T-helper 2 cell treated with Interferon-gamma antibody and Interleukin-4, amounts not matched to agents 100 ng/mL and 5 ng/mL, for 36 hours (primary cell): ENCODE results near the gene SEMA5B. TPM values are rescaled to one million over a fixed set of nuclear protein-coding genes. Genes with fewer than 3 reads are reported as not detected.

Experiments used
- intact Hi-C: fragments of 100-400 bp; cut with micrococcal nuclease; formaldehyde crosslinking; loops from one replicate; pipeline ENCODE4 v1.15.1; 2023
- total RNA-seq: library from RNA; stranded (reverse); gene quantifications from 2 replicates; pipeline ENCODE4 v1.2.3, GENCODE V29; 2022

SEMA5B gene
- total RNA-seq, 1 donor from 2014 or later, result not detected

DNA sequence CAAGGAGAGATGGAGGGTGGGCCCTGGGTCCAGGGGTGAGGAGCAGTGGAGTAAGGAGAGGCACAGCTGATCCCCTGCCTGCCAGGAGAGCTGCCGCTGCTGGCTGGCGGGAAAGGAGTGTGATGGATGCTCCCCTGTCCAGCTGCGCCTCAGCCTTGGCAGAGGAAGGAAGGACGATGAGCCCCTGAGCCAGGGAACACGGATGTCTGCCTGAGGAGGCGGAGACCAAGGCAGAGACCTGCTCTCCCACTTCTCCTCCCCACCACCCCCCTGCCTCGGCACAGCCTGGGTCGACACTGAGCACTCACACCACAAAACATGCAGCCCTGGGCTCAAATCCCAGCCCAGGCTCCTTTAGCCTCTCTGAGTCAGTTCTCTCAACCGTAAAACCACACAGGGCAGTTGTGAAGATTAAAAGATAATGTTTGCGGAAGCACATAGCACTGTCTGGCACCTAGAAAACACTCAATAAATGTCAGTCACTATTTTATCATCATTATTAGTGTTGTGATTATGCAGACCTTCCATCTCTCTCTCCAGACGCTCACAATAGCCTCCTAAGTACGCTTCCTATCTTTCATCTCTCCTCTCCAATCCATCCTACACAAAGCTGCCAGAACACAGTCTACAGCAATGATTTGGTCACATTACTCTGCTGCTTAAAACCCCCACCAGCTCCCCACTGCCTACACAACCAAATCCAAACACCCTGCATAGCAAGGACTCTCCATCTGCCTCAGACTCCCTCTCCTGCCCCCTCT, 52.2 kb downstream of the SEMA5B start:
- intact Hi-C loops, result no loop called here

DNA sequence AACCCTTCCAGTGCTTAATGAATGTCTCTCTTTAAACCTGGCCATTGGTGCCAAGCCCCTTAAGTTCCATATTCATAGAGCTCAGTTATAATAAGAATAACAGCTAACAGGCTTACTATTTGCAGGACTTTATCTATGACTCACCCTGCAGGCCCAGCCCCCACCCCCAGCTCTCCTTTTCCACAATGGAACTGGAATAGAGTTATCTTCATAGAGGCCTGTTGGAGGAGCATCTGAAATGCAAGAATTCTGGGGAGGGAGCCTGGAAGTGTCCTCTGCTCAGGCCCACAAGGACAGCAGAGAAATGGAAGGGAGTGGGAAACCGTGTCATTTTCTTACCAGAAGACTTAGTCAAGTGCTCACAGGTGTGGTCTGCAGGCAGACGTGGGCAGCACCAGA, 52.8 kb downstream of the SEMA5B start:
- intact Hi-C loops, result no loop called here

GRCh38 chr3:122973893-122974615, 53.5 kb downstream of the SEMA5B start:
- intact Hi-C loops, result no loop called here

DNA sequence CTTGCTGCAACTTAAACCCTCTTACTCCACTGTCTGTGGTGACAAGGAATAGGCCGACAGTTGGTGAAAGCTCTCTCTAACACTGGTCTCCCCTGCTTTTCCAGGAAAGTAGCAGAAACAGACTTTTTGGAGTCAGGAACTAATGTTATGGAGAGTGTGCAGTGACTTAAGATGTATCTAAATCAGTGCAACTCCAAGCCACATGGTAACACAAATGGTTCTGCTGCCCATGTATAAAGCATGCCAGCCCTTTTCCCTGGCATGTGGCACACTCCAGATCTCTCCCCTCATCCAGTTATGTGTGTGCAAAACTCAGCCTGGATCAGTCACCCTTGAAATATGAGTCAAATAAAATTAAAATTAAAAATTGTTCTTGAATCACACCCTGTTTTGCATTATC, 55.4 kb downstream of the SEMA5B start:
- intact Hi-C loops, result no loop called here

DNA sequence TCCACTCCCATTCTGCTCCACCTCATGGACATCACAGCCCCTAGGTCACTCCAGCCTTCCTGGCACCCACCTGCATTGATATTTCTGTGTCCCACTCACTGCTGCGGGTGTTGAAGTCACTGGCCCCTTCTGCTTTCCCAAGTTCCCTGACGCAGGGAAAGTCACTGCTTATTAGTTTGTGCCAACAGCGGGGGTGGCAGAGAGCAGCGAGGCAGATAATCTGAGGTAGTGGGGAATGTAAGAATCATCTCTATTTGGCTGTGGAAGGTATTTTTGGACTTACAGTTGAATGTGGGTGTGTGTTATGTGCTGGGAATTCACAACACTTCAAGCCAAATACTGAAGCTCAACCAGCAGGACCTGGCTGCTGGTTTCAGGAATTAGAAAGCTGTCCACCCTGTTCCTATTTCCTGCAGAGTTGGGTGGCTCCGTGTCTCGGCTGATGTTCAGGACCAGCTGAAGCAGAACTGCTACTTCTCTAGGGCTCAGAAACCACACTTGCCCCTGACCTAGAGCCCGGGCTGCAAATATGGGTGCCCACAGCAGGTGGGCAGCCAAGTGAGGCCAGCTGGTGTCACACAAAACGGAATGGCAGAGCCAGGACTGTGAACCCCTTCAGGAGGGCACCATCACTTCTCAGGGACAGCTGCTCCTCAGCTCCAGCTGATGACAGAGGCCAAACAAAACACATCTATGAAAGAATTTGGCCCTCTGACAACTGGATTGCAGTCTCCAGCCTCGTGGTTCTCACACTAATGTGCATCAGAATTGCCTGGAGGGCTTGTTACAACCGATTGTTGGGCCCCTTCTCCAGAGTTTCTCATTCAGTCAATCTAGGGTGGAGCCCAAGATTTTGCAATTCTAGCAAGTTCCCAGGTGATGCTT, 57.7 kb downstream of the SEMA5B start:
- intact Hi-C loops, result no loop called here

GRCh38 chr3:122967765-122968164, 59.8 kb downstream of the SEMA5B start:
- intact Hi-C loops, result no loop called here

DNA sequence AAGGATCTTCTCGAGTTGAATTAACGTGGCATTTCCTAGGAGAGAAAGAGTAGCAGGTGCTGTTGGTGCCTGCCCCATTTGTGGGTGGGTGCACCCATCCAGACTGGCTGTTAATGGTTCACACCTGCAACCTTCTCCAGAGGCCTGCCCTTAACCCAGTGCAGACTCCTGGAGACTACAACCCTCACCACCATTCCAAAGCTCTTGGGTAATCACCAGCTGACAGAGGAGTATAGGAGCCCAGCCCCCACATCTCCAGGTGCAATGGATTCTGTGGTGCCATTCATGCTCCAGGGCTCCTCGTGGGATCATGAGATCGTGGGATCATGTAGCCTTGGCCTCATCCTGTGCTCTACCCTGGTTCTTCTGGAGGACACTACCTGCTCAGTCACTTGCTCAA, 60.2 kb downstream of the SEMA5B start:
- intact Hi-C loops, result no loop called here

GRCh38 chr3:122966045-122966444, 61.5 kb downstream of the SEMA5B start:
- intact Hi-C loops, result no loop called here

DNA sequence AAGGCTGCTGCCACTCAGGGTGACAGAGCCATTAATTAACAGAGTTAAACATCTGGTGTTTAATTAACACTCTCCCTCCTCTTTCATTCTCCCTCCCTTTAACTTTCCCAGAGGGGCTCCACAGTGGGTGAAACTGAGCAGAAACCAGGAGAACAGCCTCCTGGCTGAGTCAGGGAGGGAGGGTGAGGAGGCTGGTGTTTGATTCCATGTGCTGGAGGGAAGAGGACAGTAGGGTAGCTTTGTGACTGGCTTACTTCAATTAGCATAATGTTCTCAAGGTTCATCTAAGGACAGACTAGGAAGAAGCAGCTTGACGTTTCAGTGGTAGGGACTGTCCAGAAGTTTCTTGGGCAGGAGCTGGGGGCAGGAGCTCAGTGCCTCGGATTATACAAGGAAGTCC, 62.8 kb downstream of the SEMA5B start:
- intact Hi-C loops, result no loop called here

- intact Hi-C loops, result no loop called here
These were observed 65.4 kb downstream of the SEMA5B start for GRCh38 chr3:122962149-122962548.

DNA sequence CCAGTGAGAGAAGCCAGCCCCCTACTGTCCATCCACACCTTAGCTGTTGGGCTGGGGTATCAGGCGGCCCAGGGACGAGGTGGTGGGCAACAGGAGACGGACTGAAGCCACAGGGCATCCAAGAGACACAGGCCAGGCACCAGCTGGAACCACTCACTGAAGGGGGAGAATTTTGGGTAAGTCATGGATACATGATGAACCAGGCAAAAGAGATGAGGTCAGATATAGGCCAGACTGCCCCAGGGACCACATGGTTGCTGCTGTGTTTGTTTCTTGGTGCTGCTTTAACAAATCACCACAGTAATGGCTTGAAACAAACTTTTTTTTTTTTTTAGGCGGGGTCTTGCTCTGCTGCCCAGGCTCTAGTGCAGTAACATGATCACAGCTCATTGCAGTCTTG, 66.4 kb downstream of the SEMA5B start:
- intact Hi-C loops, result no loop called here

- intact Hi-C loops, result no loop called here
These were observed 66.9 kb downstream of the SEMA5B start for GRCh38 chr3:122960652-122961051.

DNA sequence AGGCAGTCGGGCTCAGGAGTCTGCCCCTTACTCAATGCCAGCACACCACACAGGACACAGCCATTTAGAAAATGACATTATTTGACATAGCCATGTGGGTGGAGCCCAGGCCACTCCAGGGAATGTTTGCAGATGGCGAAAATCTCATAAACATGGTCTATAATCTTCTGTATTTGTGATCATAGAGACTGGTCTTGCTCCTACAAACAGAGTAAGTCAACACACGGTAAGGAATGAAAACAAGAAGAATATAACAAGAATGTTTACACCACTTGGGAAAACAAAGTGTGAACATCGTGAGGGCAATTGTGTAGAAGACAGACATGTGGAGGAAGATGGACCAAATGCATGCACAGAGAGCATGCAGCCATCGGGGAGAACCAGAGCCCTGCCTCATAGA, 68.2 kb downstream of the SEMA5B start:
- intact Hi-C loops, result no loop called here

- intact Hi-C loops, result no loop called here
These were observed 69.6 kb downstream of the SEMA5B start for GRCh38 chr3:122957707-122958689.

DNA sequence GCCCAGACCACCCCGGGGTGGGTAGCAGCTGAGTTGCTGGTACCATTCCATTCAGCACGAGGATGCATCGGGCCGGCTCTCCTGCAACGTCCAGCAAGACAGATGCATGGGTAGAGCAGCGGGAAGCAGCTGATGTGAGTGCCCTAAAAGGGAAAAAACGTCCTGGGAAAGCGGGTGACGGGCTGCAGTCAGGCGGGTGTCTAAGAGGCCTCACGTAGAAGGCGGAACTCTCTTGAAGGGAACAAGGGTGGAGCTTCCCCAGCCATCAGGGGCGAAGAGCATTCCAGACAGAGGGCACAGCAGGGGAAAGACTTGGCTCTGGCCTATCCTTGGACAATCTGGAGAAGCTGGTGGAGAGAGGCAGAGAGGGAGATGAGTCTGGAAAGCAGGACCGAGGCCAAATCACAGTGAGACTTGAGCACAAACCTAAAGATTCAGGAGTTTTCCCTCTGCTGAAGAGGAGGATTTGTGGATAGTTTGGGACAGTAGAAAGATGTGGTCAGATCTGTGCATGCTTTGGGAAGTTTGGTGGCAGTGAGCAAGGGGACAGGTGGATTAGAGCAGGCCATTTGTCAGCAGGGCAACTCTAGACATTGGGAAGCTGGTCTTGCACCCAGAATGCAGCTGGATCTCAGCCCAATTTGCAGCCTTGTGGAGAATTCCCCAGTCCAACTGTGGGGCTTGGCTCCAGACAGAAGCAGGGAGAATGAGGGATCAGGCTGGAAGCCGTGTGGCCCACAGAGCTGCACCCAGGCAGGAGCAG, 70.7 kb downstream of the SEMA5B start:
- intact Hi-C loops, result no loop called here

DNA sequence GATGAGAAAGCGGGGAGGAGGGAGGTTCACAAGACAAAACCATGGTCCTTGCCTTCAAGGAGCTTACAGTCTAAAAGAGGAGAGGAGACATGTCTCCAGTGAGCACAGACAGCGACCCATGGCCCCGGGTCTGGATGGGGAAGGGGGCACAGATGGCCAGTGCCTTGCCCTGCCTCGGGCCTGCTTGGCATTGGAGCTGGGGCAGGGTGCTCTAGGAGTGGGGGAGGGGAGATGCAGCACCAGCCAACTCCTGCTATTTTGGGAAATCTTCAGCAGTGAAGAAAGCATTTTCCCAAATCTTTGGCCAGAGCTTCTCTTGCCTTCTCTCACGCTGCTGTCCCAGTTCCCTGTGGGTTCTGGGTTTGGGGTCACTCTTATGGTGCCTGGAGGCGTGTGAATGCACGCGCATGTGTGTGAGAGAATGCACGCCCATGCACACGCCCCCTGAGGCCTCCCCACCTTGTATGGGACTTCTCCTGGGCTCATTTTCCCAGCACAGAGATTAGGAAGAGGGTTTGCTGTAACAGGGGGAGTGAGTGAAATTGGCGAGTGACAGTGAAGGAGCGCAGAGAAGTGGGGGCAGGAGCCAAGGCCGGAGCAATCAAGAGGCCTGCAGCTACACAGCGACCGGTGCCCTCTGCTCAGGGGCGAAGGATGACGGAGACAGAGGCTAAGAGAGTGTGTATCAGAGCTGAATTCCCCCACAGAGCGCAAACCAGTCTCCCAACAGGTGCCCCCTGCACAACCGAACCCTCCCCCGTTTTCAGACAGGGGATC, 71.5 kb downstream of the SEMA5B start:
- intact Hi-C loops, result no loop called here

DNA sequence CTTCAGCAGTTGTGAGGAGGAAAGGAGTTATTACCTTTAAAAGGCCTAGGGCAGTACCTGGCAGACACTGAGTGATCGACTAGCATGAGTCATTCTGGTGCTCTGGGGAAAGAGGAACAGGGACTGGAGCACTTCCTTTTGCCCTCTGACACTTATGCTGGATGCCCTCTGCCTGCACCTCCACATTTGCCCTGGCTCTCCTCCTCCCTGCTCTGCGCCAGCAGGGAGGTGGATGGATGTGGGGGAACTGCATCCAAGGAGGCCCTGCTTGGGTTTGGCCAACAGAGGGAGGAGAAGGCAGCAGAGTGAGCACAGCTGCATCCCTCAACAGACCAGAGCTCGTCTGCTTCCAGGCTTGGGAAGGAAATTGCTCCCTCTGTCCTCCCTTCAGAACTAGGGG, 75.0 kb downstream of the SEMA5B start:
- intact Hi-C loops, result no loop called here

DNA sequence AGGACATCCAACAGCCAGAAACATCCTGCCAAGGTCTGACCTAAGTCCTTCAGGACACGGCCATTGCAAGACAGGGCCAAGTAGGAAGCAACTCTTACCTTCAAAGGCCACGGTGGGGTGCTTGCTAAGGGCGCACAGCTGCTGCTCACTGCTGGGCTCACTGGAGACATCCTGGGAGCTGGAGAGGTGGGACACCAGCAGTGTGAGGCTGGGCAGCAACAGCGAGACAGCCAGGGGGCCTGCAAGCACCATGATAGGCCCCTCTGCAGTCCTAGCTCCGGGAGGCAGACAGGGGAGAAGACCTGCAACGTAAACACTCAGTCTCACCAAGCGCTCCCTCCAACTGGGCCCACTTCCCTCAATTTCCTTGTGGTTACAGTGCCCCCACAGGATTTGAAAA, 79.2 kb downstream of the SEMA5B start:
- intact Hi-C loops, result no loop called here

DNA sequence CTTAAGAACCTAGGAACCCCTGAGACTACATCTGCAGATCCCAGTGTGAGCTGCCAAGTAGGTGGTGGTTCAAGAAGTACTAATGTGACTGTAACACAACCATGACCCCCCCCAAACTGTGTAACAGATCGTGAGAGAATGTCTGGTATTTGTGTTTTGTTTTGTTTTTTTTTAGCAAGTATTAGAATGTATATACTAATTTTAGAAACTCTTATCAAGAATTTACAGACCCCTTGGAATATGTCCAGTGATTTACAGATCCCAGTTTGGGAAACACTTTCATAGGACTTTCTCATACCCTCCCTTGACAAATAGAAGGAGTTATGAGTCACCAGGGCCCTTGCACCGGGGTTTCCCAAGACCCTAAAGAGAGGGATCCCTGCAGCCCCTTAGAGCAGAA, 79.8 kb downstream of the SEMA5B start:
- intact Hi-C loops, result no loop called here
